Gastrocnemius medialis (tissue), 4 donors: ENCODE results near the gene SLF1. TPM values are rescaled to one million over a fixed set of nuclear protein-coding genes. Genes with fewer than 3 reads are reported as not detected.
A peak's percentile ranks its signal among the peaks of the same experiment; 100 is the strongest.

Experiments
- ATAC-seq, 2 donors: fragments of 150-250 bp; one replicate each; pipeline ENCODE4 v1.9.1; 2016
- DNase-seq, 2 donors: peaks; one replicate each; pipeline ENCODE4 v3.0.0-alpha.2; 2019
- H3K27ac ChIP-seq, 4 donors: fragments of 200-600 bp; sonication (generic); 1 replicate in 1 of 4; 2 replicates in 3 of 4; pipeline ENCODE4 v1.5.1; 2016 to 2018; ENCODE audit warnings: mild to moderate bottlenecking in 2 of 4, moderate library complexity in 1 of 4
- H3K27me3 ChIP-seq, 3 donors: fragments of 200-600 bp; sonication (generic) in 2 of 3; 1 replicate in 1 of 3; 2 replicates in 2 of 3; pipeline versions ENCODE4 v1.5.1 to v1.6.0; 2016 to 2019; ENCODE audit warnings: mild to moderate bottlenecking in 1 of 3, moderate library complexity in 1 of 3
- H3K36me3 ChIP-seq, 2 donors: fragments of 200-600 bp; sonication (generic) in 1 of 2; one replicate each; pipeline ENCODE4 v1.5.1; 2017 to 2018
- H3K4me1 ChIP-seq, 2 donors: fragments of 200-600 bp; sonication (generic) in 1 of 2; one replicate each; pipeline ENCODE4 v1.5.1; 2016 to 2017; ENCODE audit warnings: mild to moderate bottlenecking in 2 of 2
- H3K4me3 ChIP-seq, 4 donors: fragments of 200-600 bp; sonication (generic) in 3 of 4; 1 replicate in 1 of 4; 2 replicates in 3 of 4; pipeline ENCODE4 v1.5.1; 2016 to 2019; ENCODE audit warnings: mild to moderate bottlenecking in 2 of 4
- H3K9me3 ChIP-seq, 3 donors: fragments of 200-600 bp; sonication (generic) in 2 of 3; 1 replicate in 1 of 3; 2 replicates in 2 of 3; pipeline ENCODE4 v1.5.1; 2016 to 2019
- POLR2A ChIP-seq, 2 donors: fragments of 450-650 bp; IDR thresholded peaks; one replicate each; pipeline ENCODE4 v1.6.1; 2017; ENCODE audit warnings: antibody characterized with exemption in 2 of 2, mild to moderate bottlenecking in 2 of 2, moderate library complexity in 2 of 2
- in situ Hi-C, 4 donors: fragments of 200-750 bp; cut with MboI; loops; one replicate each; pipeline versions ENCODE4 v1.15.0 to v1.8.0; 2017; ENCODE audit warnings: low sequenced_read_pairs in 4 of 4
- intact Hi-C: fragments of 100-400 bp; cut with DNase I; formaldehyde crosslinking; loops from one replicate; pipeline ENCODE4 v1.15.1; 2023; ENCODE audit warnings: low total_unique reads
- total RNA-seq, 4 donors: library from RNA; depleted of rRNA; stranded (reverse); fragments of >200 nt; gene quantifications; one replicate each; pipeline versions ENCODE4 v1.1.0 to v1.2.3, GENCODE V29; 2016
- TF ChIP-seq, protein P1 (sequence below), 5 experiments: fragments of 450-650 bp in 3 of 5; fragments of 200-600 bp in 2 of 5; sonication (generic) in 2 of 5; IDR thresholded peaks in 4 of 5; conservative IDR thresholded peaks in 1 of 5; 1 replicate in 4 of 5; 2 replicates in 1 of 5; pipeline ENCODE4 v1.5.1; 2016 to 2019; ENCODE audit warnings: antibody characterized with exemption in 5 of 5, mild to moderate bottlenecking in 3 of 5, moderate library complexity in 3 of 5

The SLF1 gene
- total RNA-seq, 4 donors from 2014 or later, result 1.0 to 2.6 (median 1.9) TPM

DNA sequence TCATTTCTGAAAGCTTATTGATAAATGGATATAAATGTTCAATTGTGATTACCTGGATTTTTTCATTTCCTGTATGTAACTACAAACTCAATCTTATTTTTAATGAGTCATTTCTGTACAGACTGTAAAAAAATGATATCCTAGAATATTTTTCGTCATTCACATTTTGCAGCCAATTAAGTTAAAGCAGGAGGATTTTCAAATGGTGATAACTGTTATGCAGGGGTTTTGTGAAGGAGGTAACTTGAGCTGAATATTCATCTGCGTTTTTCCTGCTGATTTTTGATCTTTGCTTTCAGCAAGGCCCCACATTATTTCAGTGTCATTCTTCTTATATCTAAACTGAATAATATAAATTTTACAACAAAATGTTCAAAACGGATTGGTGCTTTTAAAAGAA is 74.1 kb downstream of the SLF1 start:
- H3K4me3 ChIP-seq, result no peak overlapping the region
- H3K4me1 ChIP-seq, result no peaks in the 10 kb centered on the region
- H3K27me3 ChIP-seq, result no peaks in the 10 kb centered on the region
- in situ Hi-C loops, result no loop called here
- intact Hi-C loops, result no loop called here
- DNase-seq, result no peak
- no peak overlapping the region for H3K27ac ChIP-seq
- TF ChIP-seq, protein P1, sequence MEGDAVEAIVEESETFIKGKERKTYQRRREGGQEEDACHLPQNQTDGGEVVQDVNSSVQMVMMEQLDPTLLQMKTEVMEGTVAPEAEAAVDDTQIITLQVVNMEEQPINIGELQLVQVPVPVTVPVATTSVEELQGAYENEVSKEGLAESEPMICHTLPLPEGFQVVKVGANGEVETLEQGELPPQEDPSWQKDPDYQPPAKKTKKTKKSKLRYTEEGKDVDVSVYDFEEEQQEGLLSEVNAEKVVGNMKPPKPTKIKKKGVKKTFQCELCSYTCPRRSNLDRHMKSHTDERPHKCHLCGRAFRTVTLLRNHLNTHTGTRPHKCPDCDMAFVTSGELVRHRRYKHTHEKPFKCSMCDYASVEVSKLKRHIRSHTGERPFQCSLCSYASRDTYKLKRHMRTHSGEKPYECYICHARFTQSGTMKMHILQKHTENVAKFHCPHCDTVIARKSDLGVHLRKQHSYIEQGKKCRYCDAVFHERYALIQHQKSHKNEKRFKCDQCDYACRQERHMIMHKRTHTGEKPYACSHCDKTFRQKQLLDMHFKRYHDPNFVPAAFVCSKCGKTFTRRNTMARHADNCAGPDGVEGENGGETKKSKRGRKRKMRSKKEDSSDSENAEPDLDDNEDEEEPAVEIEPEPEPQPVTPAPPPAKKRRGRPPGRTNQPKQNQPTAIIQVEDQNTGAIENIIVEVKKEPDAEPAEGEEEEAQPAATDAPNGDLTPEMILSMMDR (IDR thresholded peaks at IDR 0.05 in 4 of 5, conservative IDR thresholded peaks at IDR 0.05 in 1 of 5), result no peak
- TF ChIP-seq POLR2A (IDR thresholded peaks at IDR 0.05), result no peak
- no peaks in the 10 kb centered on the region for H3K36me3 ChIP-seq
- ATAC-seq, result no peak
- no peaks in the 10 kb centered on the region for H3K9me3 ChIP-seq

DNA sequence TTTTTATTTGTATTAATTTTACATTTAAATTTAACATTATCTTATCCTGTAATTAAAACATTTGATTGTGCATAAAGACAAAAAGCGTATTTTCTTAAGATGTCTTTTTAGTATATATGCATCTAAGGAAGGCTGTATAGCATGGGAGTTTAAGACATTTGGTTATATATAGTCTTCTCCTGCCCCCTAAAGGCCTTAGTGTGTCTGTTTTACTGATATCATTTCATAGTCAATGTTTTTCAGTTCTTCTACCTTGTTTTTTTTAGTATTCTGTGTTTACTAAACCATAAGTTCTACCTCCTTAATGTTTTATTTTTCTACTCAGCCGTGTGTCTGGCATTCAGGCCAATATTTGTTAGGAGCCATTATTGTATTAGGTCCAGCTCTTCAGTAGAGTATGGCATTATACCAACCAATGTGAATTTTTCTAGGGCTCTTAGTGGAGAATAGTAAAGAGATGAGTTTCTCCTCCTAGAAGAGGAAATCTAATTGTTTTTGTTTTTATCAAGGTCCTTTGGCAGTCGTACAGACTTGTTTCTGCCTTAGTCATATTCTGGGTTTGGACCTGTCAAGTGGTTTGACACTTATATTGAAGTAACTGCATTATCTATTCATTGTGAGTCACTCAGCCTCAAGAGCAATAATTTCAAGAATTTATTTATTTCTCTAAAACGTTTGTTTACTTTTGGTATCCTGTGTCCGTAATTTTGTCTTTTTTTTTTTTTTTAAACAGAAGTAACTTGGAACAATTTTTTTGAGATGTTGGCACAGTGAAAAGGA is 74.8 kb downstream of the SLF1 start:
- H3K36me3 ChIP-seq, result no peaks in the 10 kb centered on the region
- no peak overlapping the region for H3K4me3 ChIP-seq
- peak in 1 of 2 donors; percentile 53 for ATAC-seq
- no peak for TF ChIP-seq POLR2A (IDR thresholded peaks at IDR 0.05)
- TF ChIP-seq, protein P1 (IDR thresholded peaks at IDR 0.05 in 4 of 5, conservative IDR thresholded peaks at IDR 0.05 in 1 of 5), result peak in 4 of 5 experiments; percentile 18 to 35 (median 26)
- H3K27ac ChIP-seq, result no peak overlapping the region
- intact Hi-C loops, result no loop called here
- no peak for DNase-seq
- in situ Hi-C loops, result no loop called here
- no peaks in the 10 kb centered on the region for H3K4me1 ChIP-seq
- H3K27me3 ChIP-seq, result no peaks in the 10 kb centered on the region
- H3K9me3 ChIP-seq, result no peaks in the 10 kb centered on the region

DNA sequence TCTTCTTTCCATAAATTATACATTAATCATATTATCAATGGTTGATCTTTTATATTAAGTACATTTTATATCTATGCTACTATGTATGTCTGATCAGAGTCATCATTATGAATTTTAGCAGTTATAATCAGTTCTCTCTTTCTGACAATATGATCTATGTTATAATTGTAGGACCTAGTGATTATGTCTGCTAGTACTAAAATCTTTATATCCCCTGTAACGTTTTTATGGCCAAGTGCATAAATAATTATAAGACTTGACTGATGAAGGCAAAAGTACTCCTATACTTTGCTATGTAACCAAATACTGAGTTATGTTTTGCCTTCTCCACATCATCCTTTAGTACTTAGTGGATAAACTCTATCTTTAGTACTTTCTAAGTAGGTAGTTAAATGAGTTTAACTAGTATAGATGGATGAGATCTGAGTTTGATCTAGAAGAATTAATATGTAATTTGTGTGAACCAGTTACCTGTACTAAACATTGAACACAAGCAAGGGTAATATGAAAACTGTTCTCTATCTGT is 75.4 kb downstream of the SLF1 start:
- H3K36me3 ChIP-seq, result no peaks in the 10 kb centered on the region
- in situ Hi-C loops, result no loop called here
- no peak overlapping the region for H3K27ac ChIP-seq
- intact Hi-C loops, result no loop called here
- no peaks in the 10 kb centered on the region for H3K9me3 ChIP-seq
- no peak overlapping the region for H3K4me3 ChIP-seq
- no peaks in the 10 kb centered on the region for H3K27me3 ChIP-seq
- TF ChIP-seq, protein P1 (IDR thresholded peaks at IDR 0.05 in 4 of 5, conservative IDR thresholded peaks at IDR 0.05 in 1 of 5), result no peak
- TF ChIP-seq POLR2A (IDR thresholded peaks at IDR 0.05), result no peak
- no peaks in the 10 kb centered on the region for H3K4me1 ChIP-seq
- DNase-seq, result no peak
- no peak for ATAC-seq

DNA sequence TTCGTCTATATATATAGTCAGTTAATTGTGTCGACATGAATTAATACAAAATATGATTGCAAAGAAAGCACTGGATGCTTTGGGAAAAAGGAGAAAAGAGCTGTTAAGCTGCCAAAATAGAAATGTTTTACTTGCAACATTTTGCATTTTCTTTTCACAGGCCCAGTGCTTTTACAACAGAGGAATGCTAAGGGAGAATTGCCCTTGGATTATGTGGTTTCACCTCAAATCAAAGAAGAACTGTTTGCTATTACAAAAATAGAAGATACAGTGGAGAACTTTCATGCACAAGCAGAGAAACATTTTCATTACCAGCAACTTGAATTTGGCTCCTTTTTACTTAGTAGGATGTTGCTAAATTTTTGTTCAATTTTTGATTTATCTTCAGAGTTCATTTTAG is 76.2 kb downstream of the SLF1 start:
- Histone ChIP-seq H3K27ac (no peak overlapping the region), H3K4me3 (no peak overlapping the region), H3K27me3 (no peaks in the 10 kb centered on the region), H3K36me3 (no peaks in the 10 kb centered on the region), H3K9me3 (no peaks in the 10 kb centered on the region), H3K4me1 (no peaks in the 10 kb centered on the region)
- in situ Hi-C loops (no loop called here), intact Hi-C loops (no loop called here)
- DNase-seq, result no peak
- ATAC-seq, result no peak
- TF ChIP-seq, protein P1 (IDR thresholded peaks at IDR 0.05 in 4 of 5, conservative IDR thresholded peaks at IDR 0.05 in 1 of 5), result no peak
- TF ChIP-seq POLR2A (IDR thresholded peaks at IDR 0.05), result no peak
